GM10266 (cell line): ENCODE data around the gene TMEM163.
A peak's percentile ranks its signal among the peaks of the same experiment; 100 is the strongest.

Experiments used
- DNase-seq: peaks from one replicate; pipeline ENCODE4 v3.0.0; 2012; ENCODE audit errors: extremely low spot score
- CTCF ChIP-seq: IDR thresholded peaks from 2 replicates; pipeline ENCODE4 v1.5.1; 2012; ENCODE audit warnings: mild to moderate bottlenecking, low read depth; ENCODE audit not compliant: control insufficient read depth, insufficient read depth; ENCODE audit errors: missing control alignments

Gene TMEM163

GRCh38 chr2:134718817-134719814 lies at the start of gene TMEM163:
TMEM163 (minus strand) TSS chr2:134719000.
- peak; percentile 65 for DNase-seq
- no peak for TF ChIP-seq CTCF

GRCh38 chr2:134766583-134766982 lies 47.8 kb upstream of the TMEM163 start:
- no peak for DNase-seq
- TF ChIP-seq CTCF = no peak

GRCh38 chr2:134765987-134766386 lies 47.2 kb upstream of the TMEM163 start:
- TF ChIP-seq CTCF = no peak

GRCh38 chr2:134764164-134764563 lies 45.4 kb upstream of the TMEM163 start:
- DNase-seq = no peak
- TF ChIP-seq CTCF = no peak

More at GRCh38 chr2:134765987-134766386, 47.2 kb upstream of the TMEM163 start:
- no peak for DNase-seq

- no peak for DNase-seq
- TF ChIP-seq CTCF = no peak
Measured at GRCh38 chr2:134763164-134763710, 44.4 kb upstream of the TMEM163 start.

GRCh38 chr2:134762508-134762907 lies 43.7 kb upstream of the TMEM163 start:
- no peak for TF ChIP-seq CTCF
- DNase-seq = no peak

GRCh38 chr2:134760385-134760784 lies 41.6 kb upstream of the TMEM163 start:
- no peak for DNase-seq
- no peak for TF ChIP-seq CTCF
